GM12875 (cell line): Measurements from ENCODE around the gene PPM1A.

Source experiments
- H3K4me3 ChIP-seq: one replicate; pipeline ENCODE4 v1.5.1; 2011; ENCODE audit warnings: low read depth, low read length, control low read depth
- TF ChIP-seq, protein P1 (sequence below): IDR thresholded peaks from 2 replicates; pipeline ENCODE4 v1.5.1; 2011; ENCODE audit warnings: low read depth, mild to moderate bottlenecking, control low read depth, inconsistent platforms, low read length, moderate library complexity, borderline replicate concordance; ENCODE audit not compliant: insufficient read depth

The PPM1A gene

DNA sequence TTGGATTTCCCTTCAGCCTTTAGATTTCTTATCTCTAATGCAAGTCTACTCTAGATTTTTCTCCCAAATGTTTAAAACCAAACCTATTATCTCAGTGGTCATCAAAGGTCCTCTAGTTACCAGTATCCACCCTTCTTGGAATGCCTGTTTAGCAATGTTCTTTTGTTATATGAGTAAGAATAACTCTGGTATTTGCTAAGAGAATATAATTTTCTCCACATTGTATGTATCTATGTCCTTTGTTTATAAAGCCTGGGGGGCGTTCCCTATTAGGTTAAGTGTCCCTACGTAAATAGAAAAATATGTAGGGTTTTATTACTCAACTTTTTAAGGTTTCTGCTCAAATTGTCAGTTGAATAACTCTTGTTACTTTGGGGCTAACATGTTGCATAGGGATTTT lies 27.3 kb downstream of the PPM1A start:
- TF ChIP-seq, protein P1, sequence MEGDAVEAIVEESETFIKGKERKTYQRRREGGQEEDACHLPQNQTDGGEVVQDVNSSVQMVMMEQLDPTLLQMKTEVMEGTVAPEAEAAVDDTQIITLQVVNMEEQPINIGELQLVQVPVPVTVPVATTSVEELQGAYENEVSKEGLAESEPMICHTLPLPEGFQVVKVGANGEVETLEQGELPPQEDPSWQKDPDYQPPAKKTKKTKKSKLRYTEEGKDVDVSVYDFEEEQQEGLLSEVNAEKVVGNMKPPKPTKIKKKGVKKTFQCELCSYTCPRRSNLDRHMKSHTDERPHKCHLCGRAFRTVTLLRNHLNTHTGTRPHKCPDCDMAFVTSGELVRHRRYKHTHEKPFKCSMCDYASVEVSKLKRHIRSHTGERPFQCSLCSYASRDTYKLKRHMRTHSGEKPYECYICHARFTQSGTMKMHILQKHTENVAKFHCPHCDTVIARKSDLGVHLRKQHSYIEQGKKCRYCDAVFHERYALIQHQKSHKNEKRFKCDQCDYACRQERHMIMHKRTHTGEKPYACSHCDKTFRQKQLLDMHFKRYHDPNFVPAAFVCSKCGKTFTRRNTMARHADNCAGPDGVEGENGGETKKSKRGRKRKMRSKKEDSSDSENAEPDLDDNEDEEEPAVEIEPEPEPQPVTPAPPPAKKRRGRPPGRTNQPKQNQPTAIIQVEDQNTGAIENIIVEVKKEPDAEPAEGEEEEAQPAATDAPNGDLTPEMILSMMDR: no peak
- no peak overlapping the region for H3K4me3 ChIP-seq

DNA sequence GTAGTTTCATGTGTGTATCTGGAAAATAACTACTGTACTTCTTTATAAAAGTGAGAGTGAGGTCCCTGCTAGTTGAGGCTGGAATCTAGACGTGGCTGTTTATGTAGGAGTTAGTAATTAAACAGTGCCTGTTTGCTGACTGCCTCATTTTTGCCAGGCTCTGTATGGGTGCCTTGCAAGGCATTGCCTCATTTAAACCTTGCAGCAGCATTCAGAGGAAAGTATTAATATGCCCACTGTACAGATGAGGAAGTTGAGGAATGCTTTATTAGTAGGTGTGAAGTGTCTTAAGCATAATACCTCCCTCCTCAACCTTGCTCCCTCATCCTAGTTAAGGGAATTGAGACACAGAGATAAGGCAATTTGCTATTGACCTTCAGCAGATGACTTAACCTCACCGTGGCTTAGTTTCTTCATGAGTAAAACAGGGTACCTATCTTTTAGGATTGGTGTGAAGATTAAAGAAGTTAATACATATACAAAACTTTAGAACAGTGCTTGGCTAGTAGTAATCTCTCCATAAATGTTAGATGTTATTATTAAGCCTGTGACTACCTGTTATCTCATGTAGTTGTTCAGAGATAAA lies 28.7 kb downstream of the PPM1A start:
- H3K4me3 ChIP-seq: no peak overlapping the region
- TF ChIP-seq, protein P1: no peak

DNA sequence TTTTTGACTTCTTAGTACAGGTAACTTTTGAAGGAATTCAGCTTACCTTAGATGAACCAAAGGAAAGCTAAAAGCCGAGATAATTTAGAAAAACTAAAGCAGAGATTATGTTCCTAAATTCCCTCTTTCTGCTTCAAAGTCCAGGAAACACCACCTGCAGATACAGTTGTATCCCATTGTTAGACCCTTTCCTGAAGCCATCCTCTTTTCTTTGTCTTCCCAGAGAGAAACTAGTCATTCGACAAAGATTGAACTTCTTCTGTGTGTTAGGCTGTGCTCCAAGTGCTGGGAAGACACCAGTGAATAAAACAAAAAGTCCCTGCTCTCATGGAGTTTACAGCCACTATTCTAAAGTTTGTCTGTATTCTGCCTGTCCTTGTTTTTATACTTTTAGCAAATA lies 29.3 kb downstream of the PPM1A start:
- no peak overlapping the region for H3K4me3 ChIP-seq
- TF ChIP-seq, protein P1: no peak

DNA sequence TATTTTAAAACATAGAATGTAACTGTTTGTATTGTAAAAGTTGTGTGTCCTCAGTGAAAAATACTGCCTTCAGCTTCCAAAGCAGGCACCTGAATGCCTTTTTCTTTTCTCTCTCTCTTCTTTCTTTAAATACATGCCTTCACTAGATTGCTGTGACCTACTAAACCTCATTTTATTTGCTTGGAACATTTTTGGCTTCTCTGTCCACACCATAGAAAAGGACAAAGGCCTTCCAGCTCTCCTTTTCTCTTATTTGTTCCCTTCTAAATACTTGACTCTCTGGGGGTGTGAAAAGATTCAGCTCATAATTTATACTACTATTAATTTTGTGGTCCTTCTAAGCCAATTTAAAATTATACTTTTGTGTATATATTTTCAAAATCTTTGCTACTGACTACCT lies 38.4 kb downstream of the PPM1A start:
- TF ChIP-seq, protein P1: no peak
- H3K4me3 ChIP-seq: no peak overlapping the region

DNA sequence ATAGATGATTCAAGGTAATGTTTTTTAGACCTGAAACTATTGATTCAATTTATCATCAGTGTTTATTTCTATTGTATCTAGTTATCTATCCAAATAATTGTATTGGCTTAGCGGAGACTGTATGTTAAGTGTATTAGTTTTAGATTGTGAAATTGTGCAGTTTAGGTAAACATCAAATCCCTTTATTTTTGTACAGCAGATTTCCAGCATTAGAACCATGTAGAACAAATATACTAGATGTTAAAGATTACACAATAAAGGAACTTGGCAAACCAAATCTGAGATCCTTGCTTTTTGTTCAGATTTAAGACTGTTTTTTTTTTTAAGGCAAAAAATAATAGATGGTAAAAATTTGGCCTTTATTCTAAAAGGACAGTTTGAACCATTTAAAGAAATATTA lies 39.3 kb downstream of the PPM1A start:
- TF ChIP-seq, protein P1: no peak
- no peak overlapping the region for H3K4me3 ChIP-seq

DNA sequence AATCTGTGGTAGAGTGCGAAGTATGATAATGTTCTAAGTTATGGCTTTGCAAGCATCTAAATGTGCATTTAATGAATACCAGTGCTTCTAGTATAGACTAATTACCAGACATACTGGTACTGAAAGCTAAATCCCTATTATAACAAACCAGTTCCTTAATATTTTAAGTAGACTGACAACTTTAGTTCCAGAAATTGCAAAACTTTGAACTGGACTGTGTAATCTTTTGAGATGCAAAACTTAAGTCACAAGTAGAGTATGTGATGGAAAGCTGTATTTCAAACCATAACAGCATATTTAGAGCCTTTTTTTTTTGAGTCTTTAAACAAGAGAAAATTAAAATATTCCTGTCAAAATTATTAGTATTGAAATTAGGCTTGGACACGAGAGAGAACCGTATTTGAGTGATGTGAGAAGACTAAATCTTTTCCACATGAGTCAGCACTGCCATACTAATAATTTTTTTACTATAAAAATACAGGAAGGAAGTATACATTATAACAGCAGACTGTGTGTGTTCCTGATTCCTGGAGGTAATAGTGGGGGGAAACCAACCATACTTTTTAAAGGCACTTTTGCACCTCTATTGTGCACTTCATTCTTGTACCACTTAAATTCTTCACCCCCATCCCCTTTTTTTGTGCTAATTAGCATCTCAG lies 45.5 kb downstream of the PPM1A start:
- TF ChIP-seq, protein P1: no peak
- H3K4me3 ChIP-seq: no peak overlapping the region

DNA sequence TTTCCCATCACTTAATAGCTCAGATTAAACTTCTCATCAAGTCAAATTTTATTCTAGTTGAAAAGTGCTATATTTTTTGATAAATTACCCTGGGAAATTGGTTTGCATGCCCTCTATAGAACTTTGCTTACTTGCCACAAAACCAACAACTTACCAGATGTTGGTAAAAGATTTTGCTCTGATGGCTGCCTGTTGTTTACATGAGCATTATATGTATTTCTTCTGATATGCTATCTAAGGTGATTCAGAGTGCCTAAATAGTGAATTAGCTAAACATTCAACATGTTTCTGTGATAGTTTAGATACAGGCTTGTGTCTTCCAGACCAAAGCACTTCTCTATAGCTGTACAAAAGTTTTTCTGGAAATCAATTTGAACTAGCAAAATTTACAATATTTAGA lies 51.0 kb downstream of the PPM1A start:
- TF ChIP-seq, protein P1: no peak
- no peak overlapping the region for H3K4me3 ChIP-seq
